GM12892 (cell line): ENCODE measurements around the gene SVIL.
"Not testable (repeated sequence)": the region's sequence is repeated elsewhere in the genome, so short reads cannot be mapped to it uniquely, and the experiment has no call there.

Experiments used
- DNase-seq: peaks from one replicate; pipeline ENCODE4 v3.0.0; 2011; ENCODE audit not compliant: insufficient read length
- FAIRE-seq: peaks from 2 replicates; lab custom pipeline; 2011; peaks lifted over from hg19 to GRCh38; lab: Jason Lieb, UNC
- POLR2A ChIP-seq: IDR thresholded peaks from 2 replicates; pipeline ENCODE4 v1.6.1; 2011; ENCODE audit warnings: low read depth, low read length, control low read depth
- POLR2AphosphoS5 ChIP-seq: IDR thresholded peaks from 2 replicates; pipeline ENCODE4 v1.6.1; 2011; ENCODE audit warnings: low read depth, low read length, control low read depth
- TAF1 ChIP-seq: IDR thresholded peaks from 2 replicates; pipeline ENCODE4 v1.6.1; 2011; ENCODE audit warnings: low read depth, mild to moderate bottlenecking, control low read depth, low read length, borderline replicate concordance

SVIL gene

GRCh38 chr10:29470843-29471543 lies 163.8 kb downstream of the SVIL start:
- DNase-seq (no peak), FAIRE-seq (no peak)
- TF ChIP-seq POLR2AphosphoS5 (no peak), POLR2A (no peak), TAF1 (no peak)

- no peak for DNase-seq
- TF ChIP-seq POLR2A (no peak), TAF1 (no peak), POLR2AphosphoS5 (no peak)
- FAIRE-seq: no peak
Measured at GRCh38 chr10:29470355-29470705, 164.4 kb downstream of the SVIL start.

GRCh38 chr10:29469481-29470354 lies 165.1 kb downstream of the SVIL start:
- FAIRE-seq (no peak), DNase-seq (no peak)
- TF ChIP-seq TAF1: no peak
- TF ChIP-seq POLR2A: no peak
- no peak for TF ChIP-seq POLR2AphosphoS5

GRCh38 chr10:29465384-29465783 lies 169.4 kb downstream of the SVIL start:
- DNase-seq: no peak
- TF ChIP-seq TAF1 (no peak), POLR2A (no peak), POLR2AphosphoS5 (no peak)
- no peak for FAIRE-seq

- DNase-seq, FAIRE-seq: not testable (repeated sequence)
Measured at GRCh38 chr10:29464671-29465171, 170.1 kb downstream of the SVIL start.

GRCh38 chr10:29461042-29461441 lies 173.7 kb downstream of the SVIL start:
- TF ChIP-seq POLR2AphosphoS5 (no peak), POLR2A (no peak), TAF1 (no peak)
- FAIRE-seq: no peak
- DNase-seq: no peak

- FAIRE-seq, DNase-seq: not testable (repeated sequence)
Measured at GRCh38 chr10:29458190-29458589, 176.6 kb downstream of the SVIL start.

GRCh38 chr10:29455095-29455494 lies 179.7 kb downstream of the SVIL start:
- DNase-seq: no peak
- peak; percentile 53 for FAIRE-seq
- TF ChIP-seq POLR2A: no peak
- no peak for TF ChIP-seq TAF1
- no peak for TF ChIP-seq POLR2AphosphoS5

- DNase-seq (no peak), FAIRE-seq (no peak)
- TF ChIP-seq POLR2AphosphoS5 (no peak), POLR2A (no peak), TAF1 (no peak)
Measured at GRCh38 chr10:29454250-29454649, 180.5 kb downstream of the SVIL start.

GRCh38 chr10:29452546-29452945 lies 182.2 kb downstream of the SVIL start:
- no peak for FAIRE-seq
- DNase-seq: no peak
- TF ChIP-seq POLR2AphosphoS5: no peak
- no peak for TF ChIP-seq POLR2A
- TF ChIP-seq TAF1: no peak

- TF ChIP-seq TAF1: no peak
- no peak for TF ChIP-seq POLR2AphosphoS5
- TF ChIP-seq POLR2A: no peak
- DNase-seq: no peak
- FAIRE-seq: no peak
Measured at GRCh38 chr10:29451946-29452345, 182.8 kb downstream of the SVIL start.

- TF ChIP-seq POLR2AphosphoS5: no peak
- no peak for TF ChIP-seq POLR2A
- no peak for TF ChIP-seq TAF1
- DNase-seq (no peak), FAIRE-seq (no peak)
Measured at GRCh38 chr10:29450405-29450804, 184.4 kb downstream of the SVIL start.

GRCh38 chr10:29448756-29449592 lies 185.8 kb downstream of the SVIL start:
- DNase-seq: peak; percentile 29
- FAIRE-seq: peak; percentile 88
